Measurements from ENCODE around the gene OR4C46.
"Not testable (repeated sequence)": the region's sequence is repeated elsewhere in the genome, so short reads cannot be mapped to it uniquely, and the experiment has no call there.

DNA sequence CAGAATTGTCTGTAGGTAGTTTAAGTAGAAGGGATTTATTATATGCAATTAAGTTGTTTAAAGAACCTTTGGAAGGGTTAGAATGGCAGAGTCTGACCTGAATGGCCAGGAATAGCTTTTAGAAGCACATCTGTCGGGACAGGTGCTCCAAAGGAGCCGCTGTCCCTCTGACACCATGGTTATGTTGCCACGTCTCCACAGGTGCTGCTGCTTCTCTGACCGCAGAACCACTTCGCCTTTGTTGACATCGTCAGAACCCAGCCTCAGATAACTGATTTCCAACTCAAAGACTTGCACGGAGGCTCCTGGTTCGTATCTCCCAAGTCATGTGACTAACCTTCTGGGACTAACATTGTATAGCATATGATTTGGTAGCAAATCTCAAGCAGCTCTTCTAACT, 41.8 kb upstream of the OR4C46 start:
- not testable (repeated sequence) for TF ChIP-seq POLR2A (IDR thresholded peaks at IDR 0.05; ENCODE audit: control extremely low read depth in 1 of 2, low read depth in 2 of 2, low read length in 2 of 2); TAF1 (IDR thresholded peaks at IDR 0.05; ENCODE audit: low read depth, low read length)
- TF ChIP-seq, protein P1, sequence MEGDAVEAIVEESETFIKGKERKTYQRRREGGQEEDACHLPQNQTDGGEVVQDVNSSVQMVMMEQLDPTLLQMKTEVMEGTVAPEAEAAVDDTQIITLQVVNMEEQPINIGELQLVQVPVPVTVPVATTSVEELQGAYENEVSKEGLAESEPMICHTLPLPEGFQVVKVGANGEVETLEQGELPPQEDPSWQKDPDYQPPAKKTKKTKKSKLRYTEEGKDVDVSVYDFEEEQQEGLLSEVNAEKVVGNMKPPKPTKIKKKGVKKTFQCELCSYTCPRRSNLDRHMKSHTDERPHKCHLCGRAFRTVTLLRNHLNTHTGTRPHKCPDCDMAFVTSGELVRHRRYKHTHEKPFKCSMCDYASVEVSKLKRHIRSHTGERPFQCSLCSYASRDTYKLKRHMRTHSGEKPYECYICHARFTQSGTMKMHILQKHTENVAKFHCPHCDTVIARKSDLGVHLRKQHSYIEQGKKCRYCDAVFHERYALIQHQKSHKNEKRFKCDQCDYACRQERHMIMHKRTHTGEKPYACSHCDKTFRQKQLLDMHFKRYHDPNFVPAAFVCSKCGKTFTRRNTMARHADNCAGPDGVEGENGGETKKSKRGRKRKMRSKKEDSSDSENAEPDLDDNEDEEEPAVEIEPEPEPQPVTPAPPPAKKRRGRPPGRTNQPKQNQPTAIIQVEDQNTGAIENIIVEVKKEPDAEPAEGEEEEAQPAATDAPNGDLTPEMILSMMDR (IDR thresholded peaks at IDR 0.05; ENCODE audit: control extremely low read depth in 1 of 3, insufficient read depth in 1 of 3, low read depth in 1 of 3, low read length in 3 of 3), result not testable (repeated sequence)
